Testis (tissue), 3 donors: Measurements from ENCODE around the gene C5orf63. TPM values are rescaled to one million over a fixed set of nuclear protein-coding genes. Genes with fewer than 3 reads are reported as not detected.

Experiments used
- DNase-seq: peaks from one replicate; pipeline ENCODE4 v3.0.0-alpha.2; 2019
- H3K27ac ChIP-seq, 2 donors: fragments of 200-600 bp; sonication (generic); one replicate each; pipeline ENCODE4 v1.5.1; 2019
- H3K27me3 ChIP-seq: fragments of 200-600 bp; sonication (generic); one replicate; pipeline ENCODE4 v1.5.1; 2019
- H3K36me3 ChIP-seq: fragments of 200-600 bp; sonication (generic); one replicate; pipeline ENCODE4 v1.5.1; 2017; ENCODE audit warnings: low read depth; ENCODE audit errors: missing control alignments
- H3K4me1 ChIP-seq: fragments of 200-600 bp; sonication (generic); one replicate; pipeline ENCODE4 v1.5.1; 2019
- H3K4me3 ChIP-seq, 2 donors: fragments of 200-600 bp; sonication (generic); one replicate each; pipeline ENCODE4 v1.5.1; 2017 to 2019
- H3K9me3 ChIP-seq: fragments of 200-600 bp; sonication (generic); one replicate; pipeline ENCODE4 v1.5.1; 2017
- POLR2A ChIP-seq: fragments of 450-650 bp; IDR thresholded peaks from one replicate; pipeline ENCODE4 v1.6.1; 2017; ENCODE audit warnings: antibody characterized with exemption, mild to moderate bottlenecking, moderate library complexity
- WGBS, 2 donors: methylation state at CpG; one replicate each; pipeline ENCODE4 v1.1.5; 2018; 5-methylcytosine and 5-hydroxymethylcytosine counted together
- intact Hi-C: fragments of 100-400 bp; cut with DNase I; formaldehyde crosslinking; loops from one replicate; pipeline ENCODE4 v1.15.1; 2023; ENCODE audit warnings: low total_unique reads
- polyA plus RNA-seq: library from polyadenylated mRNA; stranded (reverse); fragments of 350-450 nt; fragmentation: Illumina TruSeq; extraction: RNeasy Lipid Tissue Mini Kit (QIAGEN cat#74804); gene quantifications from one replicate; pipeline ENCODE4 v1.2.3, GENCODE V29; 2014; ENCODE audit warnings: low read depth, low replicate concordance; ENCODE audit not compliant: insufficient read depth
- total RNA-seq, 2 donors: library from RNA; depleted of rRNA; stranded (reverse); fragments of >200 nt; gene quantifications; one replicate each; pipeline ENCODE4 v1.2.3, GENCODE V29; 2016
- TF ChIP-seq, protein P1 (sequence below), 3 experiments: fragments of 450-650 bp in 2 of 3; fragments of 200-600 bp in 1 of 3; sonication (generic) in 1 of 3; IDR thresholded peaks; one replicate each; pipeline ENCODE4 v1.5.1; 2016 to 2019; ENCODE audit warnings: antibody characterized with exemption in 3 of 3, mild to moderate bottlenecking in 2 of 3, moderate library complexity in 1 of 3

Gene C5orf63
- total and polyA plus RNA-seq, 3 donors from 2014 or later = 17.8 to 27.4 (median 18.9) TPM

DNA sequence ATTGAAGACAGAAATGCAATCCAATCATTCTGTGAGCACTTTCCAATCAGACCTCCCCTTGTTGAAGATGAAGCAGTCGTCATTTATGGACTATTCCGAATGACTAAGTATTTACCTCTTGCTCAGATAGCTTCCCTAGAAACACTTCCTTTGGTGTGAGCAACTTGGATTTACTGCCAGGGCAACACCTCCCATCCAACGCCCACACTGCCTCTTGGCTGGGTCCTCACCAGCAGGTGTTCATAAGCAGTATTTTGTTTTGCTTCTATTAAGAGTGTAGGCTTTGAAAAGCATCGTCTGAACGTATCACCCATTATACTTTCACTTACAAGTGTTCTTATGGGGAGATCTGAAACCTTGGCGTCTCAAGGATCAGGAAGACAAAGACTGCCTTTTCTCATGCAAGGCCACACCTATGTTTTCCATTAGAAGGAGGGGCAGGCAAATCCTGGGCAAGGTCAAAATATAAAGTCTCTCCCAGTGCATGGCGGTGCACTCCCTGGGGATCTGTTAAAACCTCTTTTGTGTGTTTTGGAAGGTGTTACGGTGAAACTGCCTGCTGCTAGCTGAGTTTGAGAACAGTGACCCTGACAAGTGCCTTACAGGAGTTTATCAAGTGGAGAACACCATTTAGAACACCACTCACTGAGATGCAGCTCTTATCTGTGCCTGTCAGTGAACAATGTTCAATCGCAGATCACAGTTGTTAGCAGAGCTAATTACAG is 32.3 kb downstream of the C5orf63 start:
- WGBS, 2 donors = 43 to 54% methylated on average over 8 to 9 of the region's 9 CpGs
- peaks cover 5% of the 10 kb centered on the region for H3K4me1 ChIP-seq
- no peak overlapping the region for H3K4me3 ChIP-seq
- intact Hi-C loops = no loop called here
- TF ChIP-seq, protein P1, sequence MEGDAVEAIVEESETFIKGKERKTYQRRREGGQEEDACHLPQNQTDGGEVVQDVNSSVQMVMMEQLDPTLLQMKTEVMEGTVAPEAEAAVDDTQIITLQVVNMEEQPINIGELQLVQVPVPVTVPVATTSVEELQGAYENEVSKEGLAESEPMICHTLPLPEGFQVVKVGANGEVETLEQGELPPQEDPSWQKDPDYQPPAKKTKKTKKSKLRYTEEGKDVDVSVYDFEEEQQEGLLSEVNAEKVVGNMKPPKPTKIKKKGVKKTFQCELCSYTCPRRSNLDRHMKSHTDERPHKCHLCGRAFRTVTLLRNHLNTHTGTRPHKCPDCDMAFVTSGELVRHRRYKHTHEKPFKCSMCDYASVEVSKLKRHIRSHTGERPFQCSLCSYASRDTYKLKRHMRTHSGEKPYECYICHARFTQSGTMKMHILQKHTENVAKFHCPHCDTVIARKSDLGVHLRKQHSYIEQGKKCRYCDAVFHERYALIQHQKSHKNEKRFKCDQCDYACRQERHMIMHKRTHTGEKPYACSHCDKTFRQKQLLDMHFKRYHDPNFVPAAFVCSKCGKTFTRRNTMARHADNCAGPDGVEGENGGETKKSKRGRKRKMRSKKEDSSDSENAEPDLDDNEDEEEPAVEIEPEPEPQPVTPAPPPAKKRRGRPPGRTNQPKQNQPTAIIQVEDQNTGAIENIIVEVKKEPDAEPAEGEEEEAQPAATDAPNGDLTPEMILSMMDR (IDR thresholded peaks at IDR 0.05) = no peak
- no peaks in the 10 kb centered on the region for H3K27me3 ChIP-seq
- H3K36me3 ChIP-seq = no peaks in the 10 kb centered on the region
- no peak for DNase-seq
- H3K27ac ChIP-seq = peak overlapping the region in 1 of 2 donors; percentile 52
- no peaks in the 10 kb centered on the region for H3K9me3 ChIP-seq

- WGBS, 2 donors = 49 to 54% methylated on average over 4 of the region's 4 CpGs
- no peak overlapping the region for H3K27ac ChIP-seq
- H3K36me3 ChIP-seq = no peaks in the 10 kb centered on the region
- H3K4me3 ChIP-seq = no peak overlapping the region
- H3K9me3 ChIP-seq = no peaks in the 10 kb centered on the region
- peaks cover 5% of the 10 kb centered on the region for H3K4me1 ChIP-seq
- intact Hi-C loops = no loop called here
- no peak for DNase-seq
- no peaks in the 10 kb centered on the region for H3K27me3 ChIP-seq
- TF ChIP-seq POLR2A = no peak
- TF ChIP-seq, protein P1 (IDR thresholded peaks at IDR 0.05) = no peak
Measured at GRCh38 chr5:127038550-127038949, 34.8 kb downstream of the C5orf63 start.

- Histone ChIP-seq H3K27me3 (no peaks in the 10 kb centered on the region), H3K9me3 (no peaks in the 10 kb centered on the region), H3K36me3 (no peaks in the 10 kb centered on the region), H3K4me1 (peaks cover 12% of the 10 kb centered on the region), H3K4me3 (no peak overlapping the region), H3K27ac (no peak overlapping the region)
- intact Hi-C loops = no loop called here
- WGBS, 2 donors = 81 to 84% methylated on average over 2 of the region's 2 CpGs
- TF ChIP-seq, protein P1 (IDR thresholded peaks at IDR 0.05) = no peak
- TF ChIP-seq POLR2A = no peak
- no peak for DNase-seq
Measured at GRCh38 chr5:127031863-127032232, 41.5 kb downstream of the C5orf63 start.

GRCh38 chr5:127031147-127031862 is 42.0 kb downstream of the C5orf63 start:
- intact Hi-C loops = no loop called here
- Histone ChIP-seq H3K9me3 (no peaks in the 10 kb centered on the region), H3K27ac (peak overlapping the region; percentile 84 to 93), H3K4me3 (peak overlapping the region; percentile 83 to 89), H3K27me3 (no peaks in the 10 kb centered on the region), H3K36me3 (no peaks in the 10 kb centered on the region), H3K4me1 (peaks cover 12% of the 10 kb centered on the region)
- DNase-seq = peak; percentile 25
- TF ChIP-seq, protein P1 (IDR thresholded peaks at IDR 0.05) = no peak
- TF ChIP-seq POLR2A = no peak
- 11 to 22% methylated on average over 27 to 45 of the region's 45 CpGs for WGBS, 2 donors
